Measurements from ENCODE around the gene GABRE.

GABRE gene

DNA sequence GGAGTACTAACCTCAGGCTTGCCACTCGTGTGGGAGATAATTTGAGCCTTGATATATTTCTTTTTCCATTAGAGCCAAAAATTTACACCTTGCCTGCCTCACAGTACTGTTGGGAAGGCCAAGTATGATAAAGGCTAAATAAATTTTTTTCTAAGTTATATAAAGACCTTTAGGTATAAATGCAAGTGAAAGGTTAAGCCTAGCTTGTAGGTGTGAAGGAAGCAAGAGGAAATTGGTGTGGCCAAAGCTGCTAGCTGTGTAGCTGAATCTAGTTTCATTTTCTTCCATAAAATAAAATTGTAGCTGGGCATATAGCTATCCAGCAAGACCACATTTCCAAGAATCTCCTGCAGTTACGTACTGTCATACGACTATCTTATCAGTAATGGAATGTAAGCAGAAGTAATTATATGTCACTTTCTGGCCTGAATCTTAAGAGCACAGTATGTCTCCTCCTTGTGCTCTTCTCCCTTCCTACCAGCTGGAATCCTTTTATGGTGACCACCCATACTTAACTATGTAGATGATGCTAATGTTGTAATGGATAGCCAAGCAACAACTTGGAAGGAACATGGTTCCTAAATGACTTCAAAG, 14.3 kb upstream of the GABRE start:
- DNase-seq (ENCODE audit: low spot score) = no peak
- in situ Hi-C loops (cut with MboI; ENCODE audit: low sequenced_read_pairs, unreplicated experiment) = no loop called here
- TF ChIP-seq, protein P1, sequence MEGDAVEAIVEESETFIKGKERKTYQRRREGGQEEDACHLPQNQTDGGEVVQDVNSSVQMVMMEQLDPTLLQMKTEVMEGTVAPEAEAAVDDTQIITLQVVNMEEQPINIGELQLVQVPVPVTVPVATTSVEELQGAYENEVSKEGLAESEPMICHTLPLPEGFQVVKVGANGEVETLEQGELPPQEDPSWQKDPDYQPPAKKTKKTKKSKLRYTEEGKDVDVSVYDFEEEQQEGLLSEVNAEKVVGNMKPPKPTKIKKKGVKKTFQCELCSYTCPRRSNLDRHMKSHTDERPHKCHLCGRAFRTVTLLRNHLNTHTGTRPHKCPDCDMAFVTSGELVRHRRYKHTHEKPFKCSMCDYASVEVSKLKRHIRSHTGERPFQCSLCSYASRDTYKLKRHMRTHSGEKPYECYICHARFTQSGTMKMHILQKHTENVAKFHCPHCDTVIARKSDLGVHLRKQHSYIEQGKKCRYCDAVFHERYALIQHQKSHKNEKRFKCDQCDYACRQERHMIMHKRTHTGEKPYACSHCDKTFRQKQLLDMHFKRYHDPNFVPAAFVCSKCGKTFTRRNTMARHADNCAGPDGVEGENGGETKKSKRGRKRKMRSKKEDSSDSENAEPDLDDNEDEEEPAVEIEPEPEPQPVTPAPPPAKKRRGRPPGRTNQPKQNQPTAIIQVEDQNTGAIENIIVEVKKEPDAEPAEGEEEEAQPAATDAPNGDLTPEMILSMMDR (IDR thresholded peaks at IDR 0.05; ENCODE audit: borderline replicate concordance, control extremely low read depth, extremely low read depth, insufficient read depth, missing control alignments) = no peak

- in situ Hi-C loops (cut with MboI; ENCODE audit: low sequenced_read_pairs, unreplicated experiment) = no loop called here
- TF ChIP-seq, protein P1 (IDR thresholded peaks at IDR 0.05; ENCODE audit: borderline replicate concordance, control extremely low read depth, extremely low read depth, insufficient read depth, missing control alignments) = no peak
- DNase-seq (ENCODE audit: low spot score) = no peak
Observed at GRCh38 chrX:151987108-151987507, 12.6 kb upstream of the GABRE start.

DNA sequence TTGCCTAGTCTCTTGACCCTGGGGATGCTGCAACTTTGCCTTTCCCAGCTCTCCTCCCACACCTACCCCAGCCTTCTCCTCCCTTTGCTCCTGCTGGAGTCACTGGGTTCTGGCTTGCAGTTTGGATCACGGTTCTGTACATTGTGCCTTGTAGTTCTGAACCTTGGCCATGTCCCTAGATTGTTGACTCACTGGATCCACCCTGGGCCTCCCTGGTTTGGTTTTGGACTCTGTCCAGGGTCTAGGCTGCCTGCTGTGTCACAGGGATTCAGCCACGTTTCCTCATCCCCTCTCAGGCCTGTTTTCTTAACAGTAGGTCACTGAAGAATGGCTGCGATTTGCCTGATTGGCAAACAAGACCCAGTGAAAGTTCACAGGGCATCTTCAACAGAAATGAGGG, 11.5 kb upstream of the GABRE start:
- DNase-seq (ENCODE audit: low spot score) = no peak
- in situ Hi-C loops (cut with MboI; ENCODE audit: low sequenced_read_pairs, unreplicated experiment) = no loop called here
- TF ChIP-seq, protein P1 (IDR thresholded peaks at IDR 0.05; ENCODE audit: borderline replicate concordance, control extremely low read depth, extremely low read depth, insufficient read depth, missing control alignments) = no peak

GRCh38 chrX:151985531-151985930, 11.1 kb upstream of the GABRE start:
- TF ChIP-seq, protein P1 (IDR thresholded peaks at IDR 0.05; ENCODE audit: borderline replicate concordance, control extremely low read depth, extremely low read depth, insufficient read depth, missing control alignments) = no peak
- in situ Hi-C loops (cut with MboI; ENCODE audit: low sequenced_read_pairs, unreplicated experiment) = no loop called here
- no peak for DNase-seq (ENCODE audit: low spot score)

DNA sequence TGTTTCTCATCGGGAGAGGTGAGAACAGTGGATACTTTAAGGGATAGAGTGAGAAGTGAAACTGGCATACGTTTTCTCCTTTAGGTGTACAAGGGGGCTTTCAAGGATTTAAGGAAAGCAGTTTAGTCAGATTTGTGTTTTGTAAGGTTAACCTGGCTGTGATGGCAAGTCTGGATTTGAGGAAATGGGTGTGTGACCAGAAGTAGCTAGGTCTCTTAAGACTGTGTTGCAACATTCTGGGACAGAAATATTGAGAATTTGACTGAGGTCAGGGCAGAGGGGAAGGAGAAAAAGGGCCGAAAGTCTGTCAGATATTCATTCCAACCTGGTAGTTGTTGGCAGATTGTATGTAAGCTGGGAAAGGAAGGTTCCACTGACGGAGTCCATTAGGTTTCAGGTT, 10.4 kb upstream of the GABRE start:
- in situ Hi-C loops (cut with MboI; ENCODE audit: low sequenced_read_pairs, unreplicated experiment) = no loop called here
- TF ChIP-seq, protein P1 (IDR thresholded peaks at IDR 0.05; ENCODE audit: borderline replicate concordance, control extremely low read depth, extremely low read depth, insufficient read depth, missing control alignments) = no peak
- no peak for DNase-seq (ENCODE audit: low spot score)

- in situ Hi-C loops (cut with MboI; ENCODE audit: low sequenced_read_pairs, unreplicated experiment) = no loop called here
- DNase-seq (ENCODE audit: low spot score) = no peak
- TF ChIP-seq, protein P1 (IDR thresholded peaks at IDR 0.05; ENCODE audit: borderline replicate concordance, control extremely low read depth, extremely low read depth, insufficient read depth, missing control alignments) = no peak
Observed at GRCh38 chrX:151984328-151984727, 9.9 kb upstream of the GABRE start.
